ENCODE results near the gene TYMP.
"Not testable (repeated sequence)": the region's sequence is repeated elsewhere in the genome, so short reads cannot be mapped to it uniquely, and the experiment has no call there.

The TYMP gene

GRCh38 chr22:50537765-50538164, 8.0 kb upstream of the TYMP start:
- DNase-seq (ENCODE audit: low spot score) = no peak

GRCh38 chr22:50536226-50536625, 6.4 kb upstream of the TYMP start:
- no peak for DNase-seq (ENCODE audit: low spot score)

GRCh38 chr22:50535113-50535512, 5.3 kb upstream of the TYMP start:
- DNase-seq (ENCODE audit: low spot score) = no peak

- not testable (repeated sequence) for DNase-seq (ENCODE audit: low spot score)
These were observed 4.3 kb upstream of the TYMP start for GRCh38 chr22:50533856-50534711.

- no peak for DNase-seq (ENCODE audit: low spot score)
These were observed 3.3 kb upstream of the TYMP start for GRCh38 chr22:50532824-50533796.

- DNase-seq (ENCODE audit: low spot score) = no peak
These were observed 2.3 kb upstream of the TYMP start for GRCh38 chr22:50531962-50532674.

- DNase-seq (ENCODE audit: low spot score) = peak; percentile 66
These were observed 1.7 kb upstream of the TYMP start for GRCh38 chr22:50531546-50531961.

- DNase-seq (ENCODE audit: low spot score) = peak; percentile 82
These were observed 1.2 kb upstream of the TYMP start for GRCh38 chr22:50530877-50531545.

- DNase-seq (ENCODE audit: low spot score) = no peak
These were observed 716 bp upstream of the TYMP start for GRCh38 chr22:50530580-50530876.

- no peak for DNase-seq (ENCODE audit: low spot score)
These were observed 356 bp downstream of the TYMP start for GRCh38 chr22:50529416-50529896.

- DNase-seq (ENCODE audit: low spot score) = no peak
These were observed 963 bp downstream of the TYMP start for GRCh38 chr22:50528682-50529415.

- DNase-seq (ENCODE audit: low spot score) = no peak
These were observed 1.7 kb downstream of the TYMP start for GRCh38 chr22:50527921-50528681.

- DNase-seq (ENCODE audit: low spot score) = peak; percentile 48
These were observed 2.7 kb downstream of the TYMP start for GRCh38 chr22:50526834-50527801.

GRCh38 chr22:50526108-50526833, 3.5 kb downstream of the TYMP start:
- peak; percentile 85 for DNase-seq (ENCODE audit: low spot score)

- DNase-seq (ENCODE audit: low spot score) = no peak
These were observed 4.0 kb downstream of the TYMP start for GRCh38 chr22:50525858-50526107.

- DNase-seq (ENCODE audit: low spot score) = peak; percentile 98
These were observed 4.5 kb downstream of the TYMP start, which contains the start of gene SCO2 for GRCh38 chr22:50525104-50525857. TSS of gene SCO2 (minus strand) at chr22:50525598. CDS start at chr22:50524411, 1,187 bp downstream.

GRCh38 chr22:50524676-50525103, 5.1 kb downstream of the TYMP start:
- DNase-seq (ENCODE audit: low spot score) = no peak

Data from CD4-positive, alpha-beta T cell treated with Interleukin-2 at 100 ng/mL for 4 hours (primary cell).